WTC11 (cell line): ENCODE data around the gene ABCC4.

Experiments used
- CTCF ChIP-seq: fragments of 200-600 bp; IDR thresholded peaks from 2 replicates; pipeline ENCODE4 v1.8.0; 2022; ENCODE audit warnings: antibody characterized with exemption
- ETV6 ChIP-seq: sonication (generic); formaldehyde crosslinking; IDR thresholded peaks from 2 replicates; pipeline ENCODE4 v1.8.1; 2022; ENCODE audit warnings: mild to moderate bottlenecking, missing genetic modification reagents
- TF ChIP-seq, protein P1 (sequence below): sonication (generic); formaldehyde crosslinking; IDR thresholded peaks from 2 replicates; pipeline ENCODE4 v1.8.1; 2023; ENCODE audit warnings: mild to moderate bottlenecking, missing genetic modification reagents

- TF ChIP-seq CTCF: no peak
- TF ChIP-seq, protein P1, sequence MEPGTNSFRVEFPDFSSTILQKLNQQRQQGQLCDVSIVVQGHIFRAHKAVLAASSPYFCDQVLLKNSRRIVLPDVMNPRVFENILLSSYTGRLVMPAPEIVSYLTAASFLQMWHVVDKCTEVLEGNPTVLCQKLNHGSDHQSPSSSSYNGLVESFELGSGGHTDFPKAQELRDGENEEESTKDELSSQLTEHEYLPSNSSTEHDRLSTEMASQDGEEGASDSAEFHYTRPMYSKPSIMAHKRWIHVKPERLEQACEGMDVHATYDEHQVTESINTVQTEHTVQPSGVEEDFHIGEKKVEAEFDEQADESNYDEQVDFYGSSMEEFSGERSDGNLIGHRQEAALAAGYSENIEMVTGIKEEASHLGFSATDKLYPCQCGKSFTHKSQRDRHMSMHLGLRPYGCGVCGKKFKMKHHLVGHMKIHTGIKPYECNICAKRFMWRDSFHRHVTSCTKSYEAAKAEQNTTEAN (CRISPR knock-in tag): no peak
- TF ChIP-seq ETV6 (CRISPR knock-in tag): no peak
These were observed 225.7 kb downstream of the ABCC4 start for GRCh38 chr13:95075506-95075905.
